GM20000 (cell line): ENCODE results near the gene INTS13.

Source experiments
- DNase-seq: peaks from one replicate; pipeline ENCODE4 v3.0.0; 2012; ENCODE audit warnings: low spot score
- TF ChIP-seq, protein P1 (sequence below): IDR thresholded peaks from 2 replicates; pipeline ENCODE4 v1.5.1; 2012; ENCODE audit warnings: mild to moderate bottlenecking, control low read depth; ENCODE audit errors: extremely low read depth, missing control alignments

Gene INTS13

DNA sequence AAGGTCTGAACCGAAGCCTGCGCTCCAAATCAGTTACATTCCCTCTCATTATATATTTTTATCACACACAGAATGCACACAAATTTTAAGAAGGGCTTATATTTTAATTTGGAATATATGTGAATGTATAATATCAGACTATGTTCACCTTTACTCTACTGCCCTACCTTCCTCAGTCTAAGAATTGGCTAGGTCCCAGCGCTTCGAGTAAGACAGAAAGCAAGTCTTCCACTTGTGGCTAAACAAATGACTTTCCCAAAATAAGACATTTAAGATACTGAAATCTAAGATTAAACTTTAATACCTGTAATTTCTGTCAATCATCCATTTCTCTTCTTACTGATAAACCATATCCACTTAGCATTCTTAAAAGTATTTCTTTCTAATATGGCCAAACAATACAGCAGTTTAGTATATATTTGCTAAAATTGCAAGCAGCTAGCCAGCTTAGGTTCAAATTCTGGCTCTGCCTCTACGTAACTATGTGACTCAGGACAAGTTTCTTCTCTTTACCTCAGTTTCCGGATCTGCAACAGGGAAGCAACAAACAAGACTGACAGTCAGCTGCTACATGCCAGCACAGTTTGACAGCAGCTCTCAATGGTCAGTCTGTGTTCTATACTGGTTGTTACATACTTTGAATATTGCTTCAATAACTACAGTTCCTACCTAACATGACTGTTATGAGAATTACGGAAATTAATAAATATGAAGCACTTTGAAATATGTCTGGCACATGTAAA lies 2.0 kb downstream of the INTS13 start:
- no peak for DNase-seq
- TF ChIP-seq, protein P1, sequence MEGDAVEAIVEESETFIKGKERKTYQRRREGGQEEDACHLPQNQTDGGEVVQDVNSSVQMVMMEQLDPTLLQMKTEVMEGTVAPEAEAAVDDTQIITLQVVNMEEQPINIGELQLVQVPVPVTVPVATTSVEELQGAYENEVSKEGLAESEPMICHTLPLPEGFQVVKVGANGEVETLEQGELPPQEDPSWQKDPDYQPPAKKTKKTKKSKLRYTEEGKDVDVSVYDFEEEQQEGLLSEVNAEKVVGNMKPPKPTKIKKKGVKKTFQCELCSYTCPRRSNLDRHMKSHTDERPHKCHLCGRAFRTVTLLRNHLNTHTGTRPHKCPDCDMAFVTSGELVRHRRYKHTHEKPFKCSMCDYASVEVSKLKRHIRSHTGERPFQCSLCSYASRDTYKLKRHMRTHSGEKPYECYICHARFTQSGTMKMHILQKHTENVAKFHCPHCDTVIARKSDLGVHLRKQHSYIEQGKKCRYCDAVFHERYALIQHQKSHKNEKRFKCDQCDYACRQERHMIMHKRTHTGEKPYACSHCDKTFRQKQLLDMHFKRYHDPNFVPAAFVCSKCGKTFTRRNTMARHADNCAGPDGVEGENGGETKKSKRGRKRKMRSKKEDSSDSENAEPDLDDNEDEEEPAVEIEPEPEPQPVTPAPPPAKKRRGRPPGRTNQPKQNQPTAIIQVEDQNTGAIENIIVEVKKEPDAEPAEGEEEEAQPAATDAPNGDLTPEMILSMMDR, result no peak

DNA sequence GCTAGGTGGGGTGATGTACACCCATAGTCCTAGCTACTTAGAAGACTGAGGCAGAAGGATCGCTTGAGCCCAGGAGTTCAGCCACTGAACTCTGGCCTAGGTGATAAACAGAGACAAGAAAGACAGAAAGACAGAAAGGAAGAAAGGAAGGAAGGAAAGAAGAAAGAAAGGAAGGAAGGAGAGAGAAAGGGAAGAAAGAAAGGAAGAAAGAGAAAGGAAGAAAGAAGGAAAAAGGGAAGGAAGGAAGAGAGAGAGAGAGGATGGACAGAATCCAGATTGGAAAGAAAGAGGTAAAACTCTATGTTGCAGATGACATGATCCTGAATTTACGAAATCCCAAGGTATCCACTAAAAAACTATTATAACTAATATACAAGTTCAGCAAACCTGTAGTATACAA lies 8.2 kb downstream of the INTS13 start:
- TF ChIP-seq, protein P1, result no peak
- DNase-seq, result no peak

DNA sequence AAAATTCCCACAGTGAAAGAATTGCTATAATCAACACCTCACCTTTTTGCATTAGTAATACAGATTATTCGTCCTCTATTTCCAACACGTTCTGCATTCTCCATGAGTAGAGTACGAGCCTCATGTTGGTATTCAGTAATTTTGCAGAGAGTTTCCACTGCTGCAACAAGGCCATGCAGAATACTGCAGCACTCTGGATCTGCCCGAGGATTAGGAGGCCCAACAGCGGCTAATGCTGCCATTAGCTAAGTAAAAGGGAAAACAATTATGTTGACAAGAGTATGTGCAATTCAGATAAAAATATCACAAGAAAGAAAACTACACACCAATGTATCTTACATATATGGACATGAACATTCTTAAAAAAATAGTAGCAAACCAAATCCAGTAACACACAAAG lies 9.1 kb downstream of the INTS13 start:
- DNase-seq, result no peak
- TF ChIP-seq, protein P1, result no peak

DNA sequence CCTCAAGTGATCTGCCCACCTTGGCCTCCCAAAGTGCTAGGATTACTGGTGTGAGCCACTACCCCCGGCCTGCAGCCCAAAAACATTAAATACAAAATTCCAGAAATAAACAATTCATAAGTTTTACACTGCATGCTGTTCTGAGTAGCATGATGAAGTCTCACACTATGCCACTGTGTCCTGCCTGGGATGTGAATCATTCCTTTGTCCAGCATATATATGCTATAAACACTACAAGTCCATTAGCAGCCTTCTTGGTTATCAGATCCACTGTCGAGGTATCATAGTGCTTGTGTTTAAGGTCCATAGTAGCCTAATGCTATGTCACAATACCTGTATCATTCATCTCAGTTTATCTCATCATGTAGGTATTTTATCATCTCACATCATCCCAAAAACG lies 15.9 kb downstream of the INTS13 start:
- no peak for DNase-seq
- TF ChIP-seq, protein P1, result no peak

DNA sequence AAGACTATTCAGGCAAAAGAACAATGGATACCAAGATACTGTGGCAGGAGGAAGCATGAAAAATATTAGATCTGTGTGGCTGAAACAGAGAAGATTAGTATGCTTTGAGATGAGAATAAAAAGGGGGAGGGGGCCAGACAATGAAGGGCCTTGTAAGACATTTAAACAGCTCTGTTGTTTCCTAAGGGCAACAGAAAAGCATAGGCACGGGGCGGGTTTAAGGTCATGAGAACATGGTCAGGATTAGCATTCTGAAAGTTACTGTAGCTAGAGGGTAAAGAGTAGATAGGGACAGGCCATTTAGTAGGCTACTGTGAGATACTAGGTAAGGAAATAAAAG lies 18.6 kb downstream of the INTS13 start:
- no peak for DNase-seq
- TF ChIP-seq, protein P1, result no peak

DNA sequence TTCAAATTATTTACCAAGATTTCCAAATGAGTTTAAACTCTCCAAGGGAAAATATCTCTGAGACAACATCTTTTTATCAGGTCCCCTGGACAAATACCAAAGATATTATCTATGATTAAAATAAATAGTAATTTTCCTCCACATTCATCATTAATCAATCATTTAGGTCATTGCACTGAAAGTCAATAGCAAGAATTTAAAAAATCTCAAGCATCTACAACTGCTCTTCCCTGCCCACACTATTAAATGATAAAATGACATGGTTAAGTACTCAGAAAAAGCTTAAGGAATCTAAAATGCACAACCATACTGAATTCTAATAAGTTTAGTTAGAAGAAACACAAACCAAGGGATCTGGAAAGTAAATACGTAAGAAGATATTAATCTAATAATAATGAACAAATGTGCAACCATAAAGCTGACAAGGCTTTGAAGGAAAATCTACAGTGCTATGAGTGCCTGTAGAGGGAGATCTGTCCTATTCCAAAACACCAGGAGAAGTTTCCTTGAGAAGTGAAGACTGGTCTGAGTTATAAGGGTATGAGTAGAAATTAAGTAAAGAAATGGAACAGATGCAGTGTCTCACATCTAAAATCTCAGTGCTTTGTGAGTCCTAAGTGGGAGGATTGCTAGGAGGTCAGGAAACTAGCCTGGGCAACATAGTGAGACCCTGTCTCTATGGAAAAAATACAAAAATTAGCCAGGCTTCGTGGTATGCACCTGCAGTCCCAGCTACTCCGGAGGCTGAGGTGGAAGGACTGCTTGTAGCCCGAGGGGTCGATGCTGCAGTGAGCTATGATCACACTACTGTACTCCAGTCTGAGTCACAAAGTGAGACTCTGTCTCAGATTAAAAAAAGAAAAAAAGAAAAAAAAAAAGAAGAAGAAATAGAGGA lies 19.2 kb downstream of the INTS13 start:
- DNase-seq, result no peak
- TF ChIP-seq, protein P1, result no peak

GRCh38 chr12:26906704-26907103 lies 31.1 kb downstream of the INTS13 start:
- no peak for DNase-seq
- TF ChIP-seq, protein P1, result no peak
